Activated naive CD8-positive, alpha-beta T cell treated with anti-CD3 and anti-CD28 coated beads, Interleukin-2, amount 50 U/mL, for 16 hours (primary cell): Measurements from ENCODE around the gene CPM.
"Not testable (repeated sequence)": the region's sequence is repeated elsewhere in the genome, so short reads cannot be mapped to it uniquely, and the experiment has no call there.

Experiments used
- DNase-seq: peaks from one replicate; pipeline ENCODE4 v3.0.0-alpha.2; 2020; ENCODE audit warnings: low read depth, low spot score

The CPM gene

GRCh38 chr12:68828672-68829068 is 104.3 kb downstream of the CPM start:
- DNase-seq = no peak

DNA sequence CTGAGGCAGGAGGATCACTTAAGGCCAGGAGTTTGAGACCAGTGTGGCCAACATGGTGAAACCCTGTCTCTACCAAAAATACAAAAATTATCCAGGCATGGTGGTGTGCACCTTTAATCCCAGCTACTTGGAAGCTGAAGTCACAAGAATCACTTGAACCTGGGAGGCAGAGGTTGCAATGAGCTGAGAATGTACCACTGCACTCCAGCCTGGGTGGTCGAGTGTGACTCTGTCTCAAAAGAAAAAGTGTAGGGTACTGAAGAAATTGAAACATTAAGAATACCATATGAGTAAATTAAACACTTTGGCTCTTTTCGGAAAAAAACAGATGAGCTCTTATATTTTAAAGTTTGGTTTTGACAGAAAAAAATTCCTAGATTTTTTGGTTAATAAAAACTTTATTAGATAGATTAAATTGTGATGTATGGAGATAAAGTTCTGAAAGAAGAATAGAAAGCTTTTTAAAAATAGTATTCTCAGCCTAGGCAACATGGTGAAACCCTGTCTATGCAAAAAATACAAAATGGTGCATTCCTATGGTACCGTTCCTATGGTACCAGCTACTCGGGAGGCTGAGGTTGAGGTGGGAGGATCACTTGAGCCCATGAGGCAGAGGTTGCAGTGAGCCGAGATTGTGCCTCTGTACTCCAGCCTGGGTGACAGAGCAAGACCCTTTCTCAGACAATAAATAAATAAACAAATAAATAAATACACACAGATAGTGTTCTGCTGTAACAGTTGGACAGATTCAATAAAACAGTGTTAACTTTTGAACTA is 104.9 kb downstream of the CPM start:
- no peak for DNase-seq

DNA sequence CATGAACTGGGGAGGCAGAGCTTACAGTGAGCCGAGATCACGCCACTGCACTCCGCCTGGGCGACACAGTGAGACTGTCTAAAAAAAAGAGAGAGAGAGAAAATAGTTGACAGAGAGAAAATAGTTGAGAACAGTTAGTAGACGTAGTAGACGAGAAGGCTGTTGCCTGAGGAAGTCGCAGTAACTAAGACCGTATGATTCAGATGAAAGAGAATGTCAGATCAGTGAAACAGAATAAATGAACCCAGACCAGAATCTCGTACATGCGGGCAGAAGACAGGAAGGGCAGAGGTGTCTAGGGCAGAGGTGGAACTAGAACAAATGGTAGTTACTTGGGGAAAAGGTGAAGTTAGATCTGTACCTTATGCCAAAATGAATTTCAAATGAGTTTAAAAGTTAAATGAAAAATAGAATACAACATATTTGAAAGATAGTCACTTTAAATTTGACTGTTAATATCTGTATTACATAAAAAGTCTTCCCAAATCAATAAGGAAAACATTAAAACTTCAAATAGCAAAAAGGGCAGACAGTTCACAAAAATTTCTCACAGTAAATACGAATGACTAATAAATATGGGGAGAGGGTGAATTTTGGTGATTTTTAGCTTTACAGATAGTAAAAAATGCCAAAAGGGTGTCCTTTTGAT is 107.3 kb downstream of the CPM start:
- DNase-seq = no peak

- no peak for DNase-seq
These were observed 108.2 kb downstream of the CPM start for GRCh38 chr12:68824597-68825250.

- no peak for DNase-seq
These were observed 108.8 kb downstream of the CPM start for GRCh38 chr12:68824131-68824530.

GRCh38 chr12:68823696-68824095 is 109.3 kb downstream of the CPM start:
- DNase-seq = no peak

- no peak for DNase-seq
These were observed 111.4 kb downstream of the CPM start for GRCh38 chr12:68821357-68822188.

GRCh38 chr12:68819481-68819880 is 113.5 kb downstream of the CPM start:
- DNase-seq = not testable (repeated sequence)

- DNase-seq = no peak
These were observed 116.8 kb downstream of the CPM start for GRCh38 chr12:68815928-68816800.

DNA sequence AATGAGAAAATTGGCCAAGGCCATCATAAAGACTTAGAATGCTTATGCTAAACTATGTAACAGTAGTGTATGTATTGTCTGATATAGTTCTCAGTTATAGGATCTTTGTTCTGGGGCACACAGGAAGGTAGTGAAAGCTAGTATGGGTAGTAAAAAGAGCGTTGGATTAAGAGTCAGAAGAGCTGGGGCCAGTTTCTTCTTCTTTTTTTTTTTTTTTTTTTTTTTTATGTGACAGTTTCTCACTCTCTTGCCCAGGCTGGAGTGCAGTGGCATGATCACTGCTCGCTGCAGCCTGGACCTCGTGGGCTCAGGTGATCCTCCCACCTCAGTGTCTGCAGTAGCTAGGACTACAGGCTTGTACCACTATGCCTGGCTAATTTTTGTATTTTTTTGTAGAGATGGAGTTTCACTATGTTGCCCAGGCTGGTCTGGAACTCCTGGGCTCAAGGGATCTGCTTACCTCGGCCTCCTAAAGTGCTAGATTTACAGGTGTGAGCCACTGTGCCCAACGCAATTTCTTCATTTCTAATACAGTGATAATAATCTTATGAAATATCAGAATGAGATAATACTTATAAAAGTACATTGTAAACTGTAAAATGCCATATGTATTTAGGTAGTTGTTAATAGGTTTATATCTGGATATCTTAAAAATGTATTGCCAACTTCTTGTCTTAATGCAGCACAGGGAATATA is 117.6 kb downstream of the CPM start:
- no peak for DNase-seq

DNA sequence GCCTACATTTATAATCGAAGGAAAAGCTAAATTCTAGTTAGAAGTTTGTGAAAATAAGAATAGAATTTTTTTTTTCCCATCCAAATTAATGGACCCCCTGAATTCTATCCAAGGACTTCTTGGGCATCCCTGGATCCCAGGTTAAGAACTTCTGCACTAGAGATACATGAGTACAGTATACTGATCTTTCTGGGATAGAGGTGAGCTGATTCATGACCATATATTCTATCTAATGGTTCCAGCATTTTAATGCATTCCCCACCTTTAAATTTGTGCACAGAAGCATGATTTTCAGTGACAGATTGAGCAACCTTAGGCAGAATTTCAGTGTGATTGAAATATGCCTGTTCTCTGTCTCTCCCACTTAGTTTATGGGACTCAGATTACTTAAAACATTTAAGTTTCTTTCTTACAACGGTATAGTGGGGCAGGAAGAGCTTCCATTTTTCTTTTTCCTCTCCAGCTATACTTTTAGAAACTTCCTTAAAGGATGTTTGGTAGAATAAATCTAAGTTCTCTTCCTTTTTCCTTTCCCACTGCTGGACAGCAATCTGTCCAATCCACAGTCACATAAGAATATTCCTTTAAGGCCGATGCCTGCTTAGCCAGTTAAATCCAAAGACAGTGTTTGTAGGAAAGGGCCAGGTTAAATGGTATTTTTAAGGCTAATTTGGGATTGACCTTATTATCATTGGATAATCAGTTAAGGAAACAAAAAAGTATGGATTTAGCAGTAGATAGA is 118.3 kb downstream of the CPM start:
- DNase-seq = no peak

GRCh38 chr12:68813242-68813593 is 119.8 kb downstream of the CPM start:
- no peak for DNase-seq

- no peak for DNase-seq
These were observed 120.3 kb downstream of the CPM start for GRCh38 chr12:68812553-68813241.

DNA sequence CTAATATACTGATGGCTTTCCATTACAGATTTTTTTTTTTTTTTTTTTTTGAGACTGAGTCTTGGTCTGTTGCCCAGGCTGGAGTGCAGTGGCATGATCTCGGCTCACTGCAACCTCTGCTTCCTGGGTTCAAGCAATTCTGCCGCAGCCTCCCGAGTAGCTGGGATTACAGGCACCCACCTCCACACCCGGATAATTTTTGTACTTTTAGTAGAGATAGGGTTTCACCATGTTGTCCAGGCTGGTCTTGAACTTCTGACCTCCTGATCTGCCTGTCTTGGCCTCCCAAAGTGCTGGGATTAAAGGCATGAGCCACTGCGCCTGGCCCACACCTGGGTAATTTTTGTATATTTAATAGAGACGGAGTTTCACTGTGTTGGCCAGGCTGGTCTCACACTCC is 121.4 kb downstream of the CPM start:
- not testable (repeated sequence) for DNase-seq

- not testable (repeated sequence) for DNase-seq
These were observed 123.0 kb downstream of the CPM start for GRCh38 chr12:68810027-68810389.

- no peak for DNase-seq
These were observed 123.6 kb downstream of the CPM start for GRCh38 chr12:68809190-68810026.

GRCh38 chr12:68808388-68809189 is 124.4 kb downstream of the CPM start:
- DNase-seq = peak; percentile 2
